A549 treated with AZD9567 at 1 μM for 4 hours (cell line): ENCODE data around the gene MTG2. TPM values are rescaled to one million over a fixed set of nuclear protein-coding genes. Genes with fewer than 3 reads are reported as not detected.

Experiments used
- total RNA-seq: library from RNA; stranded (reverse); fragments of 200-300 nt; extraction: Qiagen RNA extraction; gene quantifications from 5 replicates; pipeline ENCODE4 v1.2.3, GENCODE V29; 2022; ENCODE audit not compliant: insufficient read depth

MTG2 gene, protein sequence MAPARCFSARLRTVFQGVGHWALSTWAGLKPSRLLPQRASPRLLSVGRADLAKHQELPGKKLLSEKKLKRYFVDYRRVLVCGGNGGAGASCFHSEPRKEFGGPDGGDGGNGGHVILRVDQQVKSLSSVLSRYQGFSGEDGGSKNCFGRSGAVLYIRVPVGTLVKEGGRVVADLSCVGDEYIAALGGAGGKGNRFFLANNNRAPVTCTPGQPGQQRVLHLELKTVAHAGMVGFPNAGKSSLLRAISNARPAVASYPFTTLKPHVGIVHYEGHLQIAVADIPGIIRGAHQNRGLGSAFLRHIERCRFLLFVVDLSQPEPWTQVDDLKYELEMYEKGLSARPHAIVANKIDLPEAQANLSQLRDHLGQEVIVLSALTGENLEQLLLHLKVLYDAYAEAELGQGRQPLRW
- 20.2 to 41.4 TPM (median 39.6 TPM) in 5 replicates for total RNA-seq

GRCh38 chr20:62182469-62183425 lies at the start of gene MTG2:
TSS of gene MTG2 (plus strand) at chr20:62183028. CDS start at chr20:62193421, 10,393 bp downstream.

DNA sequence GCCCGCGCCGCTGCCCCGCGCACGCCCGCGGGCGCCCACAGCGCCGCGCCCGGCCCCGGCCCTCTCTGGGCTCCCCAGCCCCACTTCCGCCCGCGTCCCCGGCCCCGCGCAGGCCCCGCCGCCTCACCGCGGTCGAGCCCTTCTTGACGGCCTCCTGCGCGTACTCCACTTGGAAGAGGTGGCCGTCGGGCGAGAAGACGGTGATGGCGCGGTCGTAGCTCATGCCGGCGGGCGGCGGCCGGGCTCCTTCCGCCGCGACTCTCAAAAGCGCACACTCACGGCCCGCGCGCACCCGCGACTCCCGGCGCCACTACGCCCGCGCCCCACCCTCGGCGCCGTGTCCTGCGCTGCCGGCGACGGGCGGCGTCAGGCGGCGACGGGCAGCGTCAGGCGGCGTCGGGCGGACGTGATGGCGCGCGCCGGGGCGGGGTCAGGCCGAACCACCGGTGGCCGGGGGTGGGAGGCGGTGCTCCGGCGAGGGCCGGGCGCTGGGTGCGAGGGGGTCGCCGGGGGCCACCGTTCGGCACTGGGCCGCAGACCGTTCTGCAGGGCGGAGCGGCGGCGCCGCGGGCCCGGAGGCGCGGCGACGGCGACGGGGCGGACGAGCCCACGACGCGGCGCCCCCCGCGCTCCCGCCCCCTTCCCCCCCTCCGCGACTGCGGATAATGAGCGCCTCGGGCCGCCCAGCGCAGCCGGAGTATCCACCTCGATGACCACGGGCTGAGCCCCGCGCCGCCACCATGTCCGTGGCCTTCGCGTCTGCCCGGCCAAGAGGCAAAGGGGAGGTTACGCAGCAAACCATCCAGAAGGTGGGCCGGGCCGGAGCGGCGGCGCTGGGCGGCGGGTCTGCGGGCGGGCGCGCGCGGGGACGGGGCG lies 39.5 kb upstream of the MTG2 start, which contains the start of the genes PSMA7 and SS18L1:
Gene PSMA7 (minus strand): TSS at position 314 of the 876 bp plus-strand sequence. CDS start 91 bp downstream, at position 223.
Gene SS18L1 (plus strand): TSS at position 689 of the 876 bp plus-strand sequence. CDS start 52 bp downstream, at position 741.

GRCh38 chr20:62219992-62220665 lies 37.3 kb downstream of the MTG2 start, which contains the start of gene HRH3:
TSS of gene HRH3 (minus strand) at chr20:62220278. CDS start at chr20:62219970, 308 bp downstream.

GRCh38 chr20:62237801-62238568 lies 55.2 kb downstream of the MTG2 start, which contains the start of gene OSBPL2:
TSS of gene OSBPL2 (plus strand) at chr20:62238521. CDS start at chr20:62256185, 17,664 bp downstream.

Other genes with a start within 250 kb of the MTG2 start
- 16.5 to 22.8 TPM (median 18.6 TPM) in 5 replicates for gene TAF4, start 117.1 kb upstream of the MTG2 start, total RNA-seq
- 28.1 to 33.0 TPM (median 29.1 TPM) in 5 replicates for gene LSM14B, start 60.6 kb upstream of the MTG2 start, total RNA-seq
- 473 to 589 TPM (median 565 TPM) in 5 replicates for gene PSMA7, start 39.6 kb upstream of the MTG2 start, total RNA-seq
- gene SS18L1, start 39.3 kb upstream of the MTG2 start, total RNA-seq, result 9.6 to 13.5 TPM (median 11.1 TPM) in 5 replicates
- gene HRH3, start 37.2 kb downstream of the MTG2 start, total RNA-seq, result 0.05 to 0.06 TPM in 2 of 5 replicates, not detected in the others
- gene OSBPL2, start 55.5 kb downstream of the MTG2 start, total RNA-seq, result 16.8 to 21.9 TPM (median 20.4 TPM) in 5 replicates
- gene ADRM1, start 120.0 kb downstream of the MTG2 start, total RNA-seq, result 156 to 196 TPM (median 192 TPM) in 5 replicates
- 190 to 476 TPM (median 435 TPM) in 5 replicates for gene LAMA5, start 184.3 kb downstream of the MTG2 start, total RNA-seq
- 1,967 to 3,050 TPM (median 2,844 TPM) in 5 replicates for gene RPS21, start 204.1 kb downstream of the MTG2 start, total RNA-seq
- gene CABLES2, start 224.3 kb downstream of the MTG2 start, total RNA-seq, result 3.9 to 5.9 TPM (median 5.5 TPM) in 5 replicates
- 0.45 to 0.74 TPM (median 0.61 TPM) in 4 of 5 replicates, not detected in the other for gene RBBP8NL, start 244.5 kb downstream of the MTG2 start, total RNA-seq